NCI-H2107 treated with DMSO at 0.1 percent for 48 hours (cell line): ENCODE results near the gene RGCC.
"Not testable (repeated sequence)": the region's sequence is repeated elsewhere in the genome, so short reads cannot be mapped to it uniquely, and the experiment has no call there.

Experiments used
- DNase-seq: peaks from one replicate; lab custom pipeline; 2025; ENCODE audit not compliant: unreplicated experiment; lab: John Stamatoyannopoulos, UW

Gene RGCC

GRCh38 chr13:41488124-41488523 is 30.8 kb downstream of the RGCC start:
- no peak for DNase-seq

DNA sequence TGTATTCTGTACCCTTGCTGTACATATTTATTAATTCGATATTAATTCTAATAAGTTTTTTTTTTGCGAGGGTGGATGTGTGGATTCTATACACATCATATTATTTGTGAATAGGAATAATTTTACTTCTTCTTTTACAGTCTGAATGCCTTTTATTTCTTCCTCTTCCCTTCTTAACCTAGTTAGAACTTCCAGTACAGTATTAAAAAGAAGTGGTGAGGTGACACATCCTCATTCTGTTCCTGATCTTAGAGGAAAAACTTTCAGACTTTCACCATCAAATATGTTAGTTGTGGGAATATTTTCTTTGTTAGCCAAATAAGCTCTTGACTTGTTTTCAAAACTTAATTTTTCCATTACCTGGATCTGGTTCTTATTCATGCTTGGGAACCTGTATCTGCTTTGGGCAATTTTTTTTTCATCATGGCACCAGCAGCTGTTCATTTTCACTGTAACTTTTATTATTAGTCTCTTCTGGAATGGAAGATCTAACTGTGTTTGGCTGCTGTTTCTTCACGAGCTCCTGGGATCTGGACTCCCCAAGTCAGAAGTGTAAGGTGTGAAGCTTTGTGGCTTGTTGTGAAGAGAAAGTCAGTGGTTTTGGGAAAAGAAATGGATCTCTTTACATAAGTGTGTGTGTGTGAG is 33.1 kb downstream of the RGCC start:
- no peak for DNase-seq

DNA sequence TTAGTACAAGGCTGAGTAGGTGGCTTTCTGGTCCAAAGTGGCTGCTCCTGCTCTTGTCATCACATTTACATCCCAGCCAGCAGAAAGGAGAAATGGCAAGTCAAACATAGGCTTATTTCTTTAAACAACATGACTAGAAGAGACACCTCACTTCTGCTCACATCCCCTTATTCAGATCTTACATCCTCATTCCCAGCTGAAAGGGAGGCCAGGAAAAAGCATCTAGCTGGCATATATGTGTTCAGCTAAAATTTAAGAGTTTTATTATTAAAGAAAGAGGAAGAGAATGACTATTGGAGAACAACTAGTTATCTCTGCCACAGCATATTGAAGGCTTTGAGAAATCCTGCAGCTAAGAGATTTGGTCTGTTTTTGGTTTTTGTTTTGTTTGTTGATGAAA is 34.1 kb downstream of the RGCC start:
- no peak for DNase-seq

DNA sequence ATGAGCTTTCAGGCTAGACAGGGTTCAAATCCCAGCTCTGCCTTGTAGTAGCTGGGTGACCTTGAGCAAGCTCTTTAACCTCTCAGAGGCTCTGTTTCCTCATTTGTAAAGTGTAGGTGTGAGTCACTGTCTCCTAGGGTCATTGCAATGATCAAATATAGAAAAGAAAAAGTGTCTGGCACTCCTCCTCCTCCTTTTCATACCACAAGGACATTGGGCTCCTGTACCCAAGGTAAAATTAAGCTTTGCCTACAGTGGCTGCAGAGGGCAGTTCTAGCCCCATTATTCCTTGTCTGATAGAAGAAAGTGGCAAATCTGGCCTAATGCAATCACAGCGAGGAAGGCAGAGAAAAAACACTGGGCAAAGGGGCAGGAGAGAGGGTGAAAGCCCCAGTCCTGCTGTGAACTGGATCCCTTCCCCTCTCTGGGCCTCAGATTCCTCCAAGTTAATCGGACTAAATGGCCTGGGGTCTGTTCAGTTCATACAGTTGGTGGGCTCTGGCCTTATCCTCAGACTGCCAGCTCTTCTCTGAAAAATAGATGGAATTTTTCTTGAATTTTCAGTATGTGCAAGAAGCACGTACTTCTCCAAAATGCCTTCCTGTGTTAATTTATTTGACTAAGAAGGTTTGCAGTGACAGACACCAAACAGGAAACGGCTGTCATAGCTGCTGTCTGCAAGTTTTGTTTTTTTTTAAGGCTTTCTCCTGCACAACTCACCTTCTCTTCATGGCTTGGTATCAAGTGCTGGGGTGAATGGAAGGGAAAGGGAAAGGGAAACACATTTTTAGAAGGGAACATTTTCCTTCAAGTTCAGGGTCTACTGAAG is 35.3 kb downstream of the RGCC start:
- no peak for DNase-seq

DNA sequence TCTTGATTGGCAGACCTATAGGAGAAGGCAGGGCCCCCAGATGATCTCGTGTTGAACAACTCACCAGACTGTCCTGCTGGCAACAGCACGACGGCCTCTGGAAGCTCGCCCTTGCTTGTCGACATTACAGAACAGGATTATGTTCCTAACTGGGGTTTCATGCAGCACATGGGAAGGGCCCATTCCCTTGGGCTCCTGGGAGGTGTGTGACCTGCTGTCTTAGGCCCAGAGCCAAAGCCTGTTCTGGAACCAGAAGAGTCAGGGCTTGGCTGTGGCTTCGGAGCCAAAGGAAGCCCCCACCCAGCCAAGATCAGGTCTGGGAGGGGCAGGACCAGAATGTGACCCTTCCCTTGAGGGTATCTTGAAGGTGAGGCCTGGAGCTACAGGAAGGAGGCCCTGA is 36.9 kb downstream of the RGCC start:
- no peak for DNase-seq

DNA sequence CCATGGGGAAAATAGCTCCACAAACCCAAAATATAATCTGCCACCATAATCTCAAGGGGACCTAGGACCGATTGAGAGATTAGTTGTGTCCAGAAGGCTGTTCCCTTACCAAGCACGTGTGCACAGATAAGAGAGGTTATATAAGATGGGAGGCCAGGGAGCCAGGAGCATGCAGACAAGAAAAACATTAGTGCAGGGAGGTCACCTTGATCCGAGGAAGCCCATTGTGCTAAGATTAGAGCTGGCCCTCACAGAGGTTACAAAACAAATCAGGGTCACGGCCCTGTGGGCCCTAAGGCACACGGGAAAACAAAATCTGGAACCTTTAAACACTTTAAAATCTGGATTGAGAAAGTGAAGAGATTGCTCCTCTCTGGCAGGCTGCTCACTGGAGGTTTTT is 37.7 kb downstream of the RGCC start:
- DNase-seq: no peak

GRCh38 chr13:41496420-41497234 is 39.3 kb downstream of the RGCC start:
- DNase-seq: no peak

GRCh38 chr13:41497436-41497835 is 40.1 kb downstream of the RGCC start:
- no peak for DNase-seq

DNA sequence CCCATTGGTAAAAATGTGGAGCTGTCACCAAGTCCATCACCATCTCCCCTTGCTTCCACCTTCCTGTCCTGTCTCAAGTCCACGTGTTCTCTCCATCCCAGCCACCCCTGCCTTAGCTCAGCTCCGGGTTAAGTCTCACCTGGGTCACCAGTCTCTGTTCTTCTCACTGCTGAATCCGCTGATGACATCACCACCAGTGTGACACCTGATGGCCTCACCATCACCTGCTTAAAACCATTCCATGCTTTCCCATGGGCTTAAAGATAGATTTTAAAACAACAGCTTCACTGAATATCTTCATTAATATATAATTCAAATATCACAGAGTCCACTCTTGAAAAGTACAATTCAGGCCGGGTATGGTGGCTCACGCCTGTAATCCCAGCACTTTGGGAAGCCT is 42.1 kb downstream of the RGCC start:
- no peak for DNase-seq

DNA sequence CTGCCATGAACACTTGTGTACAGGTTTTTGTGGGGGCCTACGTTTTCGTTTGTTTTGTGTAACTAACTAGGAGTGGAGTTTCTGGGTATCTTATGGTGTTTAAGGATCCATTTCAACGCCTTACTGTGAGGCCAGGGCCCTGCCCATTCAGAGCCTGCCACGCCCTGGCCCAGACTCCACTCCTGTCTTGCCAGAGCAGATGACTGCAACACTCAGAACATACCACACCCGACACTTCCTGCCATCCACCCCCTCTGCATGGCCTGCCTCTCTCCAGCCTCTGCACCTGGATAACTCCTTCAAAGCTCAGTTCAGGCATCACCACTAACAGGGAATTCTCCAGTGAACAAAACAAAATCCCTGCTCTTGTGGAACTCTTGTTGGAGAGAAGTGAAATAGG is 43.2 kb downstream of the RGCC start:
- no peak for DNase-seq

- DNase-seq: no peak
These were observed 43.9 kb downstream of the RGCC start for GRCh38 chr13:41501281-41501680.

- DNase-seq: no peak
These were observed 44.7 kb downstream of the RGCC start for GRCh38 chr13:41502031-41502430.

DNA sequence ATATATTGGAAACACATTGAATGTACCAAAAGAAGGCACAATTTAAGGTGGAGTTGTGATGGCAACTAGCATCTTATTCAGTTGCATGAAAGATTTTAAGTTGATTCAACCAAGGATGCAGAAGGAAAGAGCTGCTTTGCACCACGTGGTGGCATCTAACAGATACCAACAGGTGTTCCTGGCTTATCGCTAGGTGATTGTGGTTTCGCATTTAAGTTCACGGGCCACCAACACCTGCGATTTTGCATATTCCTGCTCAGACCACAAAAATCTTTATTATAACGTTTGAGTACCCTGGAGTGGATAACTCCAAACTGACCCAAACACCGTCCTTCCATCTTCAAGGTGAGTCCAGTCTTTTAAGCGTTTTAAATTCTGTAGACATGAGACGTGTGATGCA is 45.3 kb downstream of the RGCC start:
- peak; percentile 8 for DNase-seq

- no peak for DNase-seq
These were observed 46.0 kb downstream of the RGCC start for GRCh38 chr13:41503356-41503755.

- not testable (repeated sequence) for DNase-seq
These were observed 47.3 kb downstream of the RGCC start for GRCh38 chr13:41504657-41505056.

DNA sequence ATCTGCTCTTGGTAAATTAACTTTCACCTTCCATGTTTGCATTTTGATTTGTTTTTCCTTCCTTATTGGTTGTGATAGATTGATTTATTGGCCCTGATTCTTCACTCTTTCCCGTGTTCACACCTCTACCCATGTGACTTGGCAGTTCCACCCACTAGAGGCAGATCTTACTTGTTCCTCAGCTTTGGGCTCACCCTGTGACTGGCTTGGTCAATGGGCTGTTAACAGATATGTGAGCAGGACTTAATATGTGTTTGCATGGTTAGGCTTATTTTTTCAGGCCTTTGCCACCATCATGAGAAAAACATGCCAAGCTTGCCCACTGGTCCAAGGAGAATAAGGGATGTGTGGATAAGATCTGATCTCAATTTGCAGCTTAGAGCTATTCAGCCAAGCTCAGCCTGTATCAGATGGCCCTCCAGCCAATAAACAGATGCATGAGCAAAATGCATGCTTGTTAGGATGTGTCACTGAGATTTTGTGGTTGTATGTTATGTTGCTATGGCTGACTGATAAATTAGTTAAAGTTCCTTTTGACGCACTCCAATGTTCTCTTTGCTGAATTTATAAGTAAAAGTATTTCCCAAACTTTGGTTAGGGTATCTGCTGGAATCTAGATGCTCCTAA is 48.0 kb downstream of the RGCC start:
- DNase-seq: no peak

DNA sequence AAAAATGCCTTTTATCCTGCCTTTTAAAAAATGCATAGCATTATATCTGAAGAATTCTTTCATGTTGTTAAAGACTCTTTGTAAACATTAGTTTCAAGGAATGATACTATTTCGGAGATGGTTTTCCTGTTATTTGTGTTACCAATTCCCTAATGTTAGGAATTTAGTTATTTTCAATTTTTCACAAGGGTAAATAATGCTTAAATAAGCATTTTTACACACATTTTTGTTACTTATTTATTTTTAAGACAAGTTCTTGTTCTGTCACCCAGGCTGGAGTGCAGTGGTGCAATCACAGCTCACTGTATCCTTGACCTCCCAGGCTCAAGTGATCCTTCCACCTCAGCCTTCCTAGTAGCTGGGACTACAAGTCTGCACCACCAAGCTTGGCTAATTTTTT is 49.0 kb downstream of the RGCC start:
- DNase-seq: no peak

DNA sequence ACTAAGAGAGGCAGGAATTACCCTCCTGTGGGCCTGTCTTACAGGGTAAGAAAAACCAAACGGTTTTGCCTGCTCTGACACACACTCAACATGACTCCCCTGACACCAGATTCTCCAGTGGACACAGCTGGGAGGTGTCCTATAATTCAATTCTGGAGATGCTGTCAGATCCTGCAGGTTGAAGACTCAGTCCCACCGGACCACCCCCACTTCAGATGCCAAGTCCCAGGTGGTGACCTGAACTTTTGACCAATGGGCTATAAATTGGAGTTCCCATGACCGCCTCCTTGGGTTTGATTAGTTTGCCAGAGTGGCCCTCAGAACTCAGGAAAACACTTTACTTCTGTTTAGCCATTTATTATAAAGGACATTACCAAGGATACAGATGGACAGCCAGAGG is 52.6 kb downstream of the RGCC start:
- no peak for DNase-seq

GRCh38 chr13:41511827-41512226 is 54.5 kb downstream of the RGCC start:
- no peak for DNase-seq

DNA sequence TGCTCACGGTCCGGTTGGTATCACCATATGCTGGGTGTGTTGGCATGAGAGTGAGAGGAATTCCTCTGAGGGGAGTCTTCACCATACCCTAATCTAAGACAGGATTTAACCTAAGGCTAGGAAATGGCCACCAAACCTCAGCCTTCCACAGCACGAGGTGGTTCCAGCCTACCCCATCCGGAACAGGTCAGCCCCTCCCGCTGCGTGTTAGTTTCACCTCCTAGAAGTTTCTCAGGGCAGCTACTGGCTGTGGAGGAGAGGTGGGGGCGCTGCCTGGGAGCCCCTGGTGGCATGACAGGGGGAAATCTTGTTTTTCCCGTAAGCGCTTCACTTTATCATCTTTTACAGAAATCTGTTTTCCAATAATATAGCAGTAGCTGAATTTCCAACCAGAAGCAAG is 55.1 kb downstream of the RGCC start:
- no peak for DNase-seq

GRCh38 chr13:41513600-41513999 is 56.2 kb downstream of the RGCC start:
- DNase-seq: no peak
